ENCODE results near the gene SOX6. TPM values are rescaled to one million over a fixed set of nuclear protein-coding genes. Genes with fewer than 3 reads are reported as not detected.

Gene SOX6
- total and polyA plus RNA-seq, 2 donors (not counting 3 experiments of a cell fraction or from before 2014, with no cell fraction given) = 0.14 to 3.7 TPM

DNA sequence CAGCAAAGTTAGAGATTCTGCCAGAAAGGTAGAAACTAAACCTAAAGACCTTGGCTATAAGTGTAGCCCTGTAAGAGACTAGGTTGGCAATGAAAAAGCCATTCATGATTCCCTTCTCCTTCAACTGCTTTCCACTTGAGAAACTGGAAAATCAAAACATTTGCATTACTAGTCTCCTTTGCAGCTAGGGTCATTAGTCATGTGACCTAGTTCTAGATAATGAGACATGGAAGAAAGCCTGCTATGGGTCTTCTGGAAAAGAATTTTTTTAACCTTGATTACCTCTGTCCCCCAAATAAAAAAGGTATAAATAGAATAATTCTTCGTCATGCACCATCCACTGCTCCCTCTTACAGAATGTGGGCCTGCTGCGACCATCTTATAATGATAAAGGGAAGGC is 80.1 kb downstream of the SOX6 start:
- Histone ChIP-seq H3K4me2 (ENCODE audit: insufficient read depth, low read length) (no peak overlapping the region), H3K4me1 (ENCODE audit: control insufficient read depth, extremely low read depth, insufficient read depth, low read length) (peaks cover 3% of the 10 kb centered on the region), H3K9ac (replicated peaks; ENCODE audit: extremely low read depth, insufficient read depth, low read length) (no peak overlapping the region), H3K27ac (ENCODE audit: insufficient read depth, low read depth, low read length) (no peak overlapping the region), H3K27me3 (ENCODE audit: control insufficient read depth in 2 of 2, insufficient read depth in 2 of 2, low read length in 2 of 2) (no peaks in the 10 kb centered on the region), H4K20me1 (replicated peaks; ENCODE audit: control insufficient read depth, extremely low read depth, insufficient read depth, low read length) (no peaks in the 10 kb centered on the region), H3K9me1 (replicated peaks; ENCODE audit: control insufficient read depth, extremely low read depth, insufficient read depth, low read length) (no peaks in the 10 kb centered on the region), H3K4me3 (replicated peaks in 1 of 3; ENCODE audit: insufficient read depth in 1 of 3, low read depth in 1 of 3, low read length in 3 of 3) (no peak overlapping the region), H2AFZ (ENCODE audit: low read depth, low read length) (no peak overlapping the region), H3K79me2 (ENCODE audit: control insufficient read depth, insufficient read depth, low read length) (no peaks in the 10 kb centered on the region), H3K36me3 (ENCODE audit: control insufficient read depth in 2 of 2, extremely low read depth in 1 of 2, insufficient read depth in 2 of 2, low read length in 2 of 2) (no peaks in the 10 kb centered on the region), H3K9me3 (replicated peaks; ENCODE audit: control insufficient read depth, insufficient read depth, low read length) (no peaks in the 10 kb centered on the region)
- dilution Hi-C loops (cut with MboI; ENCODE audit: extremely low pct_ligation_motif_present, low sequenced_read_pairs) (no loop called here), intact Hi-C loops (cut with micrococcal nuclease) (no loop called here)
- FAIRE-seq (no peak), DNase-seq (ENCODE audit: low read depth, low spot score) (no peak)
- ChIA-PET POLR2A (no interaction called here), CTCF (no interaction called here)
- no peak for TF ChIP-seq CTCF (IDR thresholded peaks at IDR 0.05; ENCODE audit: extremely low read depth in 1 of 2, insufficient read depth in 1 of 2, low read depth in 1 of 2, low read length in 2 of 2)
- no peak for TF ChIP-seq MYC (IDR thresholded peaks at IDR 0.05; ENCODE audit: low read depth, low read length)
- TF ChIP-seq JUN (IDR thresholded peaks at IDR 0.05; ENCODE audit: borderline replicate concordance, insufficient read depth, insufficient read length, low read depth) = no peak
- no peak for TF ChIP-seq POLR2AphosphoS5 (IDR thresholded peaks at IDR 0.05; ENCODE audit: insufficient read depth, low read depth, low read length)
- TF ChIP-seq EZH2 (IDR thresholded peaks at IDR 0.05; ENCODE audit: borderline replicate concordance, low read depth, low read length, severe bottlenecking) = no peak
- TF ChIP-seq, protein P1, sequence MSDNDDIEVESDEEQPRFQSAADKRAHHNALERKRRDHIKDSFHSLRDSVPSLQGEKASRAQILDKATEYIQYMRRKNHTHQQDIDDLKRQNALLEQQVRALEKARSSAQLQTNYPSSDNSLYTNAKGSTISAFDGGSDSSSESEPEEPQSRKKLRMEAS (IDR thresholded peaks at IDR 0.05; ENCODE audit: insufficient read depth, insufficient read length) = no peak
- no peak for TF ChIP-seq GATA2 (IDR thresholded peaks at IDR 0.05; ENCODE audit: insufficient read depth, insufficient read length, low read depth, low read length)
- TF ChIP-seq POLR2A (IDR thresholded peaks at IDR 0.05; ENCODE audit: low read depth, low read length) = no peak
- TF ChIP-seq FOS (IDR thresholded peaks at IDR 0.05; ENCODE audit: borderline replicate concordance, insufficient read depth, low read length) = no peak
- BruUV-seq (replicated peaks) = no TSS peak
